NCI-H1694 treated with DMSO at 0.1 percent for 48 hours (cell line): ENCODE data around the gene GUCY1B1.

Experiments used
- DNase-seq: peaks from one replicate; lab custom pipeline; 2025; lab: John Stamatoyannopoulos, UW

Gene GUCY1B1

DNA sequence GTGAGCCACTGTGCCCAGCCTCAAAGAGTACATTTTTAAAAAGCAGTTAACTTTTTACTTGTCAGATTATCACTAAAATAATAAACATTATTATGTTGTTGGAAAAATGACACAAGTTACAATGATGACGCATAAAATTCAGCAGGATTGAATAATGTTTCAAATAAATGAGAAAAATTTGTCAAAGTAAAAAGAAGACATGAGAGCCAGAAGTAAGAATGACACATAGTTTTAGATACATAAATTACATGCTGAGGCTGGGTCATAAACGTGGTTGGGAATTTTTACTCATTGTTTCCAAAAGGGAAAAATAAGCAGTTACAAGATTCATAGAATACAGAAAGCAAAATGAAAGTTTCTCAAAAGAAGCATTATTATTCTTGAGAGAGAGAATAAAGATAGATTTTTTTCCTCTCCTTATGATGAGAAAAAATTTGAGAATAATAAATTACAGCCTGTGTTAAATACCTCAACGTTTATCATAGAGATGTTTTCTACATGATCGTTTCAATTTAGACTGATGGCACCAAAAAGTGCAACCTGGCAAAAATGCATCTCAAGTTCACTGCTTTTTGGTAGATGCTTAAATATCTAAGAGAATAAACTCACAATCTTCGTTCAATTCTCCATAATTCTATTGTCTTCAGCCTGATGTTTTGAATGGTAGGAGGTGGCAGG is 40.4 kb downstream of the GUCY1B1 start:
- DNase-seq: no peak

DNA sequence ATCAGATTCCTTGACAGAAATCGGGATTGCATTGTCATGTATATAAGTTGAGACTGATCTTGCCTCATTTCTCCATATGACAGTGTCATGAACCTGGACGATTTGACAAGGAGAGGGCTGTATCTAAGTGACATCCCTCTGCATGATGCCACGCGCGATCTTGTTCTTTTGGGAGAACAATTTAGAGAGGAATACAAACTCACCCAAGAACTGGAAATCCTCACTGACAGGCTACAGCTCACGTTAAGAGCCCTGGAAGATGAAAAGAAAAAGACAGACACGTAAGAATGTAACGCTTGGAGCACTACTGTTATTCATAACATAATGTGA is 40.9 kb downstream of the GUCY1B1 start:
- no peak for DNase-seq

DNA sequence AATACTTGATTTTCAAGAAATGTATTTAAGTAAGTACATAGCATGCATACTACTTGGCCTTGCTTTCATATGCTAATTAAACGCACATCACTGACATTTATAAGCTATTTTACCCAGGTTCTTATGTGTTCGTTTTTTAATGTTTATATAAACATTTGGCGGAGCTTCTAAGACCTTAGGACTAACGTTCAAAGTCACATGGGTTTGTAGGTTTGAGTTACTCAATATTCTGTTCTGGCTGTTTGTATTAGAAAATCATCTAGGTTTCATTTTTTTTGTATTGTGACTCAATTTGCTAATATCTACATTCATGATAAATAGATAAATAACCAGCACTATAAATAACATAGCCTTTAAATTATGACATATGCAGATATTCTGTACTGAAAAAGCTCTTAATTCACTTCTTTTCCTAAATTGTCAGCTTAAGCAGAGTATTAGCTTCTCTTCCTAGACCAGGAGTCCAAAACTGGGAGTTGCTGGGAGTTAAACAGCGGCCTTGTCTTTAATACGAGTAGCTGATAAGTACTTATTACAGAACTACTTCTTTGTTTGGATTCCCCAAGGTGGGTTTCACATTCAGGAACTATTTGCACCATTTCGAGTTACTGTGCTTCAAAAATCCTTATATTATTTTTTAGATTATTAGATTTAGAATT is 42.0 kb downstream of the GUCY1B1 start:
- DNase-seq: no peak

DNA sequence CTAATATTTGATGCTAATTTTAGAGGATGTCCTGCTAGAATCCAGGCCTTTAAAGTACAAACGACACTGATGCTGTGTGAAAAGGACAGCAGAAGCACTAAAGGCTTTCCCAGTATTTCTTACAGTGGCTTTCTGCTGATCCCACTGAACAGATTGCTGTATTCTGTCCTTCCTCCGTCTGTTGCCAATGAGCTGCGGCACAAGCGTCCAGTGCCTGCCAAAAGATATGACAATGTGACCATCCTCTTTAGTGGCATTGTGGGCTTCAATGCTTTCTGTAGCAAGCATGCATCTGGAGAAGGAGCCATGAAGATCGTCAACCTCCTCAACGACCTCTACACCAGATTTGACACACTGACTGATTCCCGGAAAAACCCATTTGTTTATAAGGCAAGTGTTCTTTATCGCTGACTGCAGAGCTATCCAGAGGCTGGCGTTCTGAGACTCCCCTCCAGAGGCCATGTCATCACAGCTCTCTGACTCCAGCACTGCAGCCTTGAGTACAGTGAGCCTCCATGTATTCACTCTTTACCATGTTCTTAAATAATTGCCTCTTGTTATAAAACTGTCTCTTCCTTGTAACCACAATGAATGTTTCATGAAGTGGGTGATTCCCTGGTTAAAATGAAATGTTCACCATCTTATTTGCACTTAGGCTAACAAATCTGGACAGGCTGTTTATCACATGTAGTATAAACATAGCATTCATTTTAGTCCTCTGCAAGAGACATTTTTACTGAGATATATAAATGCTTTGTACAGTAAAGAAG is 43.6 kb downstream of the GUCY1B1 start:
- DNase-seq: no peak

DNA sequence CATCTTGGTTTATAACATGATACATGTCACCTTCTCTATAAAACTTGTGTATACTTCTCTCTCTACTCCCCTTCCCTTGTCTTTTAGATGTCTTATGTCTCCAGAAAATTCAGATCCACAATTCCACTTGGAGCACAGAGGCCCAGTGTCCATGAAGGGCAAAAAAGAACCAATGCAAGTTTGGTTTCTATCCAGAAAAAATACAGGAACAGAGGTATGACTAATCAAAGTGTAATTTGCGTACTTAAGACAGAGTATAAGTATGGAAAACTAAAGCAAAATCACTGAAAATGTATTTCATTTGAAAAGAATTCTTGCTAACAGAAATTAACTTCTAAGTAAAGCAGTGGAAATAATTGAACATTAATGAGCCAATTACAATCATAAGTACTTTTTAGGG is 46.2 kb downstream of the GUCY1B1 start:
- DNase-seq: no peak

DNA sequence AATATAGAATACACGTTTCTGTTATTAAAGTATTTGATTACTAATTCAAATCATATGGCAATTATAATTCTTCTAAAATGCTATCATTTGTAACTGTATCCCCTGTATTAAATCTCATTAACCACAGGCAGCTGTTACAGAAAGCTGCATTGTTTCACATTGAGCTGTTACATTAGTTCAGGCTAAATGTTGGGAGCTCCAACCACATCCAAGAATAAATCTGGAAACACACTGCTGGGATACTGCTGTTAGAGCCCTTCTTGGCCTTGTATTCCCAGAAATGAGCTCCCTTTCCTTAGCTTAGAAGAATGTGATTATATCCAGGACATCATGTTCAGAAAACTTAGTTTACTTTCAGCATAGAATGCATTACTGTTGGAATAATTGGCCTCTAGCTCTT is 48.2 kb downstream of the GUCY1B1 start:
- no peak for DNase-seq

DNA sequence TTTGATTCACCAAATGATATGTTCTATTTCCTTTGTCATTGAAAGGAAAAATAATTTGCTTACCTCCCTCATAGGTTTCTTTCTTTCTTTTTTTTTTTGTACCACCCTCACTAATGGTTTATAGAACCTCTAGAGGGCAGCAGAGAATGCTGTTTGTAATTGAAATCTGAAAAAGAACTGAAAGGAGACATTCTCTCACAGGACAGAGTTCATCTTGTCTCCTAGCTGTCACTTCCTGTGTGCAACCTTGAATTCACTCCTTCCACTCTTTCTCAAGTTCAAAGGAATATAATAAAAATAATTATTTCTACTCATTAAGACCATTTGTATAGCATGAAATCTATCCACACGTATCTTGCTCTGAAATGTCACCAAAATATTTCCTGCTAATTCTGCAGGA is 51.0 kb downstream of the GUCY1B1 start:
- peak; percentile 57 for DNase-seq

DNA sequence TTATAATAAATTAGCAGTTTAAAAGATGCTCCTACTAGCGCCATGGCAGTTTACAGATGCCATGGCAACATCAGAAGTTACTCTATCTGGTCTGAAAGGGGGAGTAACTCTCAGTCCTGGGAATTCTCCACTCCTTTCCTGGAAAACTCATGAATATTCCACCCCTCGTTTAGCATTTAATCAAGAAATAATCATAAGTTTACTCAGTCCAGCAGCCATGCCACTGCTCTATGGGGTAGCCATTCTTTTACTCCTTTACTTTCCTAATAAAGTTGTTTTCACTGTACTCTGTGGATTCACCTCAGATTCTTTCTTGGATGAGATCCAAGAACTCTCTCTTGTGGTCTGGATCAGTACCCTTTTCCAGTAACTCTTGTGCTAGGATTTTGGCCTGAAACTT is 52.3 kb downstream of the GUCY1B1 start:
- DNase-seq: no peak

DNA sequence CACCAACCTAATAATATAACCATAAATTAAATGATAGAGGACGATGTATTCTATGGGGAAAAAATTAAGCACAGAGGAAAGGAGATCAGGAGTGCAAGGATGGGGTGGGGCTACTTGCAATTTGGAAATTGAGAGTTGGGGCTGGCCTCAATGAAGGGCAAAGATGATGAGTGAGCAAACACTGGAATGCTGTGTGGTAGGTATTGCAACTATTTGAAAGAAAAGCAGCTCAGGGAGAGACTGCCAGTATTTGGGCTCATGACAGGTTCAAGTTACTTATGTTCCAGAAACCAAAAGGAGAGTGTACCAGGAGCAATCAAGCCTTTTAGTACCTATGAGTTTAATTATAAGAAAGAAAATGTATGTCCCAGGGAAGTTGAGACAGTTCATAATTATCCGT is 59.8 kb downstream of the GUCY1B1 start:
- DNase-seq: no peak

DNA sequence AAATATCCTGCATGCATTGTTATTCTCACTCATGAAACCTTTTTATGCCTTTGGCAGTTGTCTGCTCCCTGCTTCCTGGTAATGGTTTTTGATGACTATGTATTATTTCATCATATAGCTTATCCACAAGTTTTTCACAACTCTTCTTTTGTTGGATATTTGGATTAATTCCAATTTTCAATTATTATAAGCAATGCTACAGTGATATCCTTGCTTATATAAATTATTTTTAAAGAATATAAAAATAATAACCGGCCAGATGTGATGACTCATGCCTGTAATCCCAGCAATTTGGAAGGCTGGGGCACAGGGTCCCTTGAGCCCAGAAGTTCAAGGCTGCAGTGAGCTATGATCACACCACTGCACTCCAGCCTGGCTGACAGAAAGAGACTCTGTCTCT is 60.2 kb downstream of the GUCY1B1 start:
- DNase-seq: no peak

DNA sequence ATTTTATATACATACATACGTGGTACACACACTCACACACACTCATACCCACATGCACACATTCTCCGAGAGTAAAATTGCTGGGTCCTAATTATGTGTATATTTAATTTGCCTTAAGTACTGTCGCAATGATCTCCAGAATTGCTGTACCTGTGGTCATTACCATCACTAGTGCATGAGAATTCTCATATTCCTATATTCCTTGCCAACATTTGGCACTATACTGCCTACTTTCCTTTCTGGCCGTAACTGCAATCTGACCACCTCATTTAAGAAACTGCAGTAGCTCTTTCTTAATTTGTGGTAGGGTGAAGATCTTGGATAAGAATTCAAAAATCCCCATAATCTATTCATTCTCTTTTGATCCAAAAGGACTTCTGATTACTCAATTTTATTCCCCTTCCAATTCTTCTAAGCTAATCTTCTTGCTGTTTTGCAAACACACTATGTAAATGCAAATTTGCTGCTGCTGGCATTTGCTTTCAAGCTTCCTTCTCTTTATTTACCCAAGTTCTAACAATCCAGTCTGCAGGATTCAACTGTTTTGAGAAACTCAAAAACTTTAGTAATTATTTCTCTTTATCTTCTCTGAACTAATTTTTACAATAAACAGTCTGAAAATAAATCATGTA is 62.2 kb downstream of the GUCY1B1 start:
- no peak for DNase-seq

DNA sequence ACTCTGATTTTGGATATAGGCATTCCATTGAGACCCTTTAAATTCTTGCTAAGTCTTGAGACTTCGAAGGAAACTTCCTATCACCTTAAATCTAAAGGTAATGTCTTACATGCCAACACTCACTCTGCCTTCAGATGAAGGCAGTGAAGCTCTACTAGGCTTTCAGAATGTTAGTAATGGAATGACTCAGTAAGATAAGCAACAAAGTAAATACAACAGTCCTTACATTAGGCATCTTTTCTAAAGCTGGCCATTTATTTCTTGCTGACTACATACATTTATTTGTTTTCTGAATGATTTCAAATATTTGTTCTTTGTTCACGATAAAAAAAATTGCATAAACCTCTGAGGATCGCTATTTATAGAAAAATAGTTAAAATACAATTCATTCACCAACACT is 63.8 kb downstream of the GUCY1B1 start:
- DNase-seq: no peak

DNA sequence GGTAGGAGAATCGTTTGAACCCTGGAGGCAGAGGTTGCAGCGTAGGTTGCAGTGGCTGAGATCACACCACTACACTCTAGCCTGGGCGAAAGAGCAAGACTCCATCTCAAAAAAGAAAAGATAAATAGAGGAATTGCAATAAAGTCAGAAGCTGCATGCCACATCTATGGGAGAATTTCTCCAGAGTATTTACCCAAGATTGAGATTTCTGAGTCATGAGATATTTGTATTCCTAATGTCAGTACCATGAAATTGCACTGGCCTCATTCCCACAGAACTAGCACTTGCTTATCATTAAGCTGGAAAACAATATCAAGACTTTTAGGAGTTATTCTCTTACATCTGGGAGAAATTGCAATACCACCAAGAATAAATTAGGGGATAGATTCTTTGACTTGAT is 69.8 kb downstream of the GUCY1B1 start:
- DNase-seq: no peak

DNA sequence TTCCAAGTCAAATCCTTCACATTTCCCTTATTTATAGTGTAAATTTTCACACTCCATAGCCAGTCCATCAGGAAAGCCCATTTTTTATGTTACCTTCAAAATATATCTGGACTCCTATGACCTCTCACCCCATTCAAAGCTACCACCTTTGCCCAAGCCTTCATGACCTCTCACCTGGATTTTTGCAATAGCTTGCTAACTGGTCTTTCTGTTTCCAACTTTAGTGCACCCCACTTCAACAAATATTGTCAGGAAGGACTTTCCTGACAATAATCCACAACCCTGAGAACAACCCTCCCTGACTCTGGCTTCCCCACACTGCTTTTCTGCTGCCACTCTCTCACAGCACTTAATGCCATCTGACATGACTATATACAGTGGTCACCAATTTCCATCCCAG is 73.8 kb downstream of the GUCY1B1 start:
- DNase-seq: no peak

DNA sequence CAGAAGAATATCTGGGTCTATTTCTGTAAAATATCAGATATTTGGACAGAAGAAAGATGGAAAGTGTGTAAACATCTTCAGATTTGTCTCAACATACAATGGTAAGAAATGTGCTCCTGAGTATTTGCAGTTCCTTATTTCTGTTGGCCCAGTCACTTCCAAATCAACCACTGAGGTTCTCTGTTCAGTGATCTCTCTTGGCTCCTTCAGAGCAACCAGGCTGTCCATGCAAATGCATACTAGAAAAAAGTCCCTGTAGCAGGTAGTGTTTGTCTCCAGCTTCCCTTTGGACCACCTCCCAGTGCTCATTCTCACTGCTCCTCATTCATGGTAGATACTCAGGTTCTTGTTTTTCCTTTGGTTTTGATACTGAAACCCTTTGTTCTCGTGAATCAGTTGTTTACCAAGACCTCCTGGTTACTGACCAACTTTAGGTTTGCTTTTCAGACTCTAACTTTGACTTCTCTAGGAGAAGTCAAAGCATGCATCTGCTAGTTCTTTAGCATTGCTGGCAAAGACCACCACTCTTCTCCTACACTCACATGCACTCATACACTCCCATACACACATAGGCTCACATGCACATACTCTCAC is 78.5 kb downstream of the GUCY1B1 start:
- no peak for DNase-seq

DNA sequence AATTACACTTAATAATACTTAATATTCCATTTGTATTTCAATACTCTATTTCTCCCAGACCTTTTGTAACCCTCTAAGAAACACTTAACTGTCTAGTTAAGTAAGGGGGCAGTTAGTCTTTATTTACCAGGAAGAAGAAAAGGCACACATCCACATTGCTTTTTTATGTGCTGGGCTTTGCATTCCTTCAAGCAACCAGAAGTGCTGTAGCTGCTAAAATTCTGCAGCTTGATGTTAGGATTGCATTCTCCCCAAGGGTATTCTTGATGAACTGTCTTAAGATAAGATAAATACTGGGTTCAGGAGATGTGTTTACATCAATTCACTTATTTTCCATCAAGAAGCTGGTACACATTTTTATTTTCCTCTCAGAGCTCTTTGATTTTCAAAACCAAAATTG is 83.3 kb downstream of the GUCY1B1 start:
- DNase-seq: no peak

DNA sequence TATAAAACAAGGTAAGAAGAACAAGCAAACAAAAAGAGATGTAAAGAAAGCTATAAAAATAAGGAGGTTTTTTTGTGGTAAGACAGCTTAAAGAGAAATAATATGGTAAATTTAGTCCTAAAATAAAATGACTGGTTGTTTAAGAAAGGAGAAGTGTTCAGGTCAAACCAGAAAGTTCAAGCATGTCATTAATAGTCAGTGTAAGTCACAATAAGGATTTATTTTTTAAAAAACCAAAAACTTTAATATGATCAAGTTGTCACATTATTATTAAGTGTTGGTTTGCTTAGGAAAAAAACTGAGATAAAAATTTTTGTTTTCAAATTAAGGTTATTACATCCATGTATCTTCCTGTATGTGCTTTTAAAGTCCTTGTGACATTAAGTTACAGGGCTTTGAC is 88.1 kb downstream of the GUCY1B1 start:
- no peak for DNase-seq

DNA sequence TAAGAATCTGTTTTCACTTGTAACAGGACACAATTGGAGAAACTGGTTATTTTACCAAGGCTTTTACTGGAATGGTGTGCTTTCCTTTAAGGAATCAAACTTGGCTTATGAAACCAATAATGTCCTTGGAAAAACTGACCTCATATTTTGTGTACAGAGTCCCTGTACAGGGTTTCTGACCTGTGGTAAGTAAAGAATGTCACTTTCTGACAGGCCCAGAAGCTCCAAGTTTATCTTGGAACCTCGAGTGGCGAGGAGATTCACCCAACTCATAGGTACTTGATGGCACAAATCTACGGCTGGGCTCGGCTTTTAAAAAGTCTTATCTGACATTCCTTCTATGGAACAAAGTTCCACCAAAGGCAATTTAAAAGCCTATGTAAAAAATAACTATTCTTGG is 90.2 kb downstream of the GUCY1B1 start:
- DNase-seq: no peak

DNA sequence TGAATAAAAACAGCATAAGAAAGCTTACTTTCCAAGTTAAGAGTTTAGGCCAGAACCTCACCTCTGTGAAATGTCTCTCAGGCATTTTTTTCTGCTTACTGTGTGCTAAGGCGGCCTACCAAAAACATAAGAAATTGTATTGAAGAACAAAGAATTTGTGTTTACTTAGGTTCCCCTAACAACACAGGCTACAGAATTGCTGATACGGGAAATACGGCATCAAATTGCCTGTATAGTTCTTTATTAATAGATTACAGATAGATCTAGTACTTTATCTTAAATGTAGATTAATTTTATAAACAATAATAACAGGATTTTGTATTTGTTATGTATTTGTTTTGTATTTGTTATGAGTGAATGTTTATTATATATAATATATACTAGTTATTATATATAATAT is 94.4 kb downstream of the GUCY1B1 start:
- DNase-seq: no peak

DNA sequence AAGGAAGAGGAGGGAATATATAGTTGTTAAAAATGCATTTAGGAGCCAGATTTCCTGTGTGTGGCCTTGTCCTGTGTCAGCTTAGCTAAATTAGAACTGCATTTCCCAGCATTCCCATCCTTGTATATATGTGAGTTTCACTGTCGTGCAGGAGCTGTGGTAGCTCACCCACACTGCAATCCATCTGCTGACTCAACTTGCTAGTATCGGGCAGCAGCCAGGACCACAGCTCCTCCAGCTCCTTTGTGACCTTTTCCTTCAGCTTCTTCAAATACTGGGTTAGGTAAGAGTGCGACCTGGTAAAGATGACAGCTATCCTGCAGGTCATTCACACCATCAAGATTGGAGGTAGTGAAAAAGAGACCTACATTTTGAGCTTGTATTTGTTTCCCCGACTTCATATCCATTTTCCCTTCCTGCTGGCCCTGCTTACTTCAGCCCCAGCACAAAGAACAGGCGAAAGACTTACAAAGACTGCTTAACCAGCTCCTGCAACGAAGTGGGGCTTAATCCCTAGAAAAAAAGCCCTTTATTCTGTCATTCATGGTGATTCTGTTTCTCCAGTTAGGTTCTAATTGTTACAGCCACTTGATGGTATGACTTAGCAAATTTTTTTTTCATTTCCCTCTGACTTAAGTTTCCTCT is 95.9 kb downstream of the GUCY1B1 start:
- no peak for DNase-seq

DNA sequence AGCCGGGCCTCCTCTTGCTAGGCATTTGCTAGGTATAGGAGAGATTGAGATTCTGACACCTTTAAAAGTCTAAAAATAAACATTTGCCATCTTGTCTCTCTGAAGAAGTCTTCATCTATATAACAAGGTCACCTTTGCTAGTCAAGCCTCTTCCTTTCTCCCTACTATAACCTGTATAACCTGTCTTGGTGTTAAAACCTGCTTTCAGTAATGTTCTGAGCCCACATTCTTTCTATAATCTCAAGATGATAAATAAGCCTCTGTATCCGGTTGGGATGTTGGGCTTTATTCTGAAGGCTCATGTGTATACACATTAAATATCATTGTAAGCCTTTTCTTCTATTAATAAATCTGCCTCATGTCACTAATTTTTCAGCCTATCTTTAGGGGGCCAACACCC is 97.1 kb downstream of the GUCY1B1 start:
- no peak for DNase-seq
